ENCODE data around the gene TRPV6.

DNA sequence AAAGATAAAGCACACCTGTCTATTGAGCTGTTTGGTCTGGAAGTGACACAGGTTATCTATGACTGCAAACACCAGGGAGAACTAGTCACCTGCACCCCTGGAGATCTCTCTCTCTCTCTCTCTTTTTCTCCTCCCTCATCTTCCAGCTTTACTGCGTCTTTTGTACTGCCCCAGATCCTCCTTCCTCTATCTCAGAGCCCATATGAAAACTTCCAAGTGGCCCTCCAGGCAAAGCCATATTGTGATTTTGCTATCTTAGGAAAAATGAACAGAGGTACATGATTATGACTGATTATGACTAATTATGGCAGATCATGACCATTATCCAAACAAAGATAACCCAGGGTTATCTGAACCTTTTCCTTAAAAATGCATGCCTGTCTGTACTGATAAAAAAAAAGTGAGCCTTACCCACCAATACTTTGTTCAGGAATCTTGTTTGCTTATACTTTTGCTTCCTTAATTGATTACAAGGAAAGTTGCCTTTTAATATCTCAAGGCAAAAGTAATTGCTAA, 43.2 kb downstream of the TRPV6 start:
- TF ChIP-seq EZH2 (IDR thresholded peaks at IDR 0.05; ENCODE audit: low read depth, unreplicated experiment) = no peak
- TF ChIP-seq, protein P1, sequence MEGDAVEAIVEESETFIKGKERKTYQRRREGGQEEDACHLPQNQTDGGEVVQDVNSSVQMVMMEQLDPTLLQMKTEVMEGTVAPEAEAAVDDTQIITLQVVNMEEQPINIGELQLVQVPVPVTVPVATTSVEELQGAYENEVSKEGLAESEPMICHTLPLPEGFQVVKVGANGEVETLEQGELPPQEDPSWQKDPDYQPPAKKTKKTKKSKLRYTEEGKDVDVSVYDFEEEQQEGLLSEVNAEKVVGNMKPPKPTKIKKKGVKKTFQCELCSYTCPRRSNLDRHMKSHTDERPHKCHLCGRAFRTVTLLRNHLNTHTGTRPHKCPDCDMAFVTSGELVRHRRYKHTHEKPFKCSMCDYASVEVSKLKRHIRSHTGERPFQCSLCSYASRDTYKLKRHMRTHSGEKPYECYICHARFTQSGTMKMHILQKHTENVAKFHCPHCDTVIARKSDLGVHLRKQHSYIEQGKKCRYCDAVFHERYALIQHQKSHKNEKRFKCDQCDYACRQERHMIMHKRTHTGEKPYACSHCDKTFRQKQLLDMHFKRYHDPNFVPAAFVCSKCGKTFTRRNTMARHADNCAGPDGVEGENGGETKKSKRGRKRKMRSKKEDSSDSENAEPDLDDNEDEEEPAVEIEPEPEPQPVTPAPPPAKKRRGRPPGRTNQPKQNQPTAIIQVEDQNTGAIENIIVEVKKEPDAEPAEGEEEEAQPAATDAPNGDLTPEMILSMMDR (conservative IDR thresholded peaks at IDR 0.05; ENCODE audit: low read depth in 2 of 2) = no peak

Data from GM23338 (cell line).